GM23338 (cell line): ENCODE measurements around the gene CTU2. TPM values are rescaled to one million over a fixed set of nuclear protein-coding genes. Genes with fewer than 3 reads are reported as not detected.

ENCODE experiments used
- CTCF ChIP-seq, 2 experiments: fragments of 200-600 bp in 1 of 2; sonication (generic) in 1 of 2; conservative IDR thresholded peaks; 2 replicates each; pipeline versions ENCODE4 v1.5.1 to v1.6.1; 2016 to 2017; ENCODE audit warnings: antibody characterized with exemption in 2 of 2, low read depth in 2 of 2, mild to moderate bottlenecking in 2 of 2, moderate library complexity in 1 of 2
- ETS1 ChIP-seq: IDR thresholded peaks from 2 replicates; pipeline ENCODE4 v1.6.1; 2016; ENCODE audit warnings: antibody characterized with exemption
- EZH2 ChIP-seq: fragments of 200-600 bp; sonication (generic); IDR thresholded peaks from one replicate; pipeline ENCODE4 v1.8.0; 2017; ENCODE audit warnings: antibody characterized with exemption, mild to moderate bottlenecking, low read depth; ENCODE audit not compliant: unreplicated experiment
- POLR2AphosphoS5 ChIP-seq: IDR thresholded peaks from 2 replicates; pipeline ENCODE4 v1.6.1; 2016; ENCODE audit warnings: antibody characterized with exemption, low read depth
- STAT1 ChIP-seq: IDR thresholded peaks from one replicate; pipeline ENCODE4 v1.6.1; 2016; ENCODE audit warnings: antibody characterized with exemption; ENCODE audit not compliant: unreplicated experiment
- ZNF114 ChIP-seq: fragments of 250-450 bp; sonication (Bioruptor Pico); IDR thresholded peaks from 2 replicates; pipeline ENCODE4 v1.5.0; 2020; ENCODE audit warnings: mild to moderate bottlenecking, moderate library complexity
- ZNF331 ChIP-seq: fragments of 250-450 bp; sonication (Bioruptor Pico); IDR thresholded peaks from 2 replicates; pipeline ENCODE4 v1.5.0; 2020; ENCODE audit warnings: low read depth, mild to moderate bottlenecking, moderate library complexity
- ZNF462 ChIP-seq: fragments of 250-450 bp; sonication (Bioruptor Pico); IDR thresholded peaks from 2 replicates; pipeline ENCODE4 v1.5.0; 2020; ENCODE audit warnings: mild to moderate bottlenecking, moderate library complexity
- polyA plus RNA-seq: library from polyadenylated mRNA; unstranded; fragments of >200 nt; fragmentation: Nextera tagmentation; extraction: Ambion mirVana; gene quantifications from 2 replicates; pipeline ENCODE4 v1.2.1, GENCODE V29; 2016
- total RNA-seq: library from RNA; depleted of rRNA; stranded (reverse); fragments of >200 nt; shearing (Covaris generic); gene quantifications from 2 replicates; pipeline ENCODE4 v1.2.3, GENCODE V29; 2014

CTU2 gene
- total and polyA plus RNA-seq, 2 experiments from 2014 or later = 22.3 to 25.7 TPM

- TF ChIP-seq ZNF462 (no peak), ZNF331 (CRISPR knock-in tag) (no peak), POLR2AphosphoS5 (no peak), STAT1 (no peak), ZNF114 (no peak), EZH2 (no peak), ETS1 (no peak), CTCF (conservative IDR thresholded peaks at IDR 0.05; ENCODE audit: low read depth in 2 of 2) (no peak)
Measured at GRCh38 chr16:88697116-88697830, 9.0 kb upstream of the CTU2 start (continued).
